Globus pallidus (tissue), 1 donor: ENCODE results near the gene RTN4R.

ENCODE experiments used
- DNase-seq: peaks from one replicate; pipeline ENCODE4 v3.0.0-alpha.2; 2015; ENCODE audit warnings: low spot score

Gene RTN4R

GRCh38 chr22:20242393-20243175 lies 25.5 kb downstream of the RTN4R start:
- DNase-seq = no peak

- peak; percentile 58 for DNase-seq
Measured at GRCh38 chr22:20241579-20242392, 26.3 kb downstream of the RTN4R start.

- DNase-seq = no peak
Measured at GRCh38 chr22:20240900-20241299, 27.2 kb downstream of the RTN4R start.

GRCh38 chr22:20240447-20240764 lies 27.7 kb downstream of the RTN4R start:
- peak; percentile 61 for DNase-seq

- DNase-seq = no peak
Measured at GRCh38 chr22:20239676-20240446, 28.3 kb downstream of the RTN4R start.

GRCh38 chr22:20238901-20239675 lies 29.0 kb downstream of the RTN4R start:
- no peak for DNase-seq

- no peak for DNase-seq
Measured at GRCh38 chr22:20238536-20238900, 29.6 kb downstream of the RTN4R start.

GRCh38 chr22:20237480-20238440 lies 30.4 kb downstream of the RTN4R start:
- DNase-seq = no peak

GRCh38 chr22:20236052-20236717 lies 31.9 kb downstream of the RTN4R start:
- no peak for DNase-seq

- no peak for DNase-seq
Measured at GRCh38 chr22:20235389-20235991, 32.6 kb downstream of the RTN4R start.

- DNase-seq = no peak
Measured at GRCh38 chr22:20234760-20235388, 33.2 kb downstream of the RTN4R start.

- DNase-seq = no peak
Measured at GRCh38 chr22:20234314-20234682, 33.8 kb downstream of the RTN4R start.

- no peak for DNase-seq
Measured at GRCh38 chr22:20233351-20234313, 34.5 kb downstream of the RTN4R start.

GRCh38 chr22:20232781-20233180 lies 35.3 kb downstream of the RTN4R start:
- no peak for DNase-seq

GRCh38 chr22:20232237-20232598 lies 35.9 kb downstream of the RTN4R start:
- DNase-seq = no peak

GRCh38 chr22:20231514-20232236 lies 36.4 kb downstream of the RTN4R start:
- DNase-seq = no peak

- DNase-seq = no peak
Measured at GRCh38 chr22:20230777-20231420, 37.2 kb downstream of the RTN4R start.
